ENCODE measurements around the gene OR14A16.

OR14A16 gene

DNA sequence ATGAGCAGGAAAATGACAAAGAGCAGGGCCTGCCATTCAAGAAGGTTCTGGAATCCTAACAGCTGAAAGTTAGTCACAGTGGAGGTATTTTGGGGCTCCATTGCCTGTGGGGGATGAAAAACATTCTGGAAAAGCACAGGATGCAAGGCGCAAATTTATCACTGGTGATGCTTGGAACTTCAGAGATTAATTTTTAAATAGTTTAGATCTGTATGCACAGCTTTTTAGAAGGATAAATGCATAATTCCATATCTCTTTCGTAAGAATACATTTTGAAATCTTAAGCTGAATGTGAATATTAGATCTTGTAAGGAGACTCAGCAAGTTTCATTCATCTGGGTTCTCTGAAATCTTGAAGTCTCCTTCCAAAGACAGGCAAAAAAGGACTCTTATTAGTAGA lies 17.9 kb upstream of the OR14A16 start, which contains the start of gene OR11L1:
Gene OR11L1, minus strand, starts transcription at position 101 of the 400 bp plus-strand sequence. Its CDS starts 0 bp downstream, at position 101.
- H3K27me3 Mint-ChIP-seq = no peaks in the 10 kb centered on the region
- intact Hi-C loops (cut with micrococcal nuclease) = no loop called here
- no peaks in the 10 kb centered on the region for H3K9me3 Mint-ChIP-seq
- peaks cover 5% of the 10 kb centered on the region for H3K4me1 Mint-ChIP-seq (ENCODE audit: low read depth)
- no peaks in the 10 kb centered on the region for H3K36me3 Mint-ChIP-seq (ENCODE audit: low read depth)
- no peak within 1 kb of the TSS for H3K27ac Mint-ChIP-seq
- no peak within 1 kb of the TSS for H3K4me3 Mint-ChIP-seq

DNA sequence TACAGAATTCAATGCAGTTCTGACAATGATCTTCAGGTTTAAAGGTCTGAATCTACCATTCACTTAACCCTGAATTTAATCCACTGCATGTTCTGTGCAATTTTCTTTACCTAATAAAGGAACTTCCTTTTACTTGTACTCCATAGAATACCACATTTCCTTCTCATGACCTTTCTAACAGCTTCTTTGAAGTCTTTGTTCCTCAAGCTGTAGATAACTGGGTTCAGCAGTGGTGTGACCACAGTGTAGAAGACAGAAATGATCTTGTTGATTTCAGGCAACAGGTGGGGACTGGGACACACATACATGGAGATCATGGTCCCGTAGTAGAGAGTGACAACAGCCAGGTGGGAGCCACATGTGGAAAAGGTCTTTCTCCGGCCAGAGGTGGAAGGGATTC lies 16.9 kb upstream of the OR14A16 start:
- Mint-ChIP-seq H3K27me3 (no peaks in the 10 kb centered on the region), H3K36me3 (ENCODE audit: low read depth) (no peaks in the 10 kb centered on the region), H3K9me3 (no peaks in the 10 kb centered on the region)

DNA sequence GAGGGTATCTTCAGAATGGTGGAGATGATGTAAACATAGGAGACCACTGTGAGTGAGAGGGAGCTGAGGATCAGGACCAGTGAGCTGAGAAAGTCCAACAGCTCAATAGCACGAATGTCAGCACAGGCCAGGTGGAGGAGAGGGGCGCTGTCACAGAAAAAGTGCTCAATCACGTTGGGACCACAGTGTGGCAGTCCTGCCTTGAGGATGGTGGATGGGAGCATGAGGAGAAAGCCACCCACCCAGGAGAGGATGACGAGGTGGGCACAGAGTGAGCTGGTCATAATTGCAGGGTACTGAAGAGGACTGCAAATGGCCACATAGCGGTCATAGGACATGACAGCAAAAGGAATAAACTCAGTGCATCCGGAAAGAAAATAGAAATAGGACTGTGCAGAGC lies 9.7 kb upstream of the OR14A16 start:
- intact Hi-C loops (cut with micrococcal nuclease) = no loop called here
- H3K27ac Mint-ChIP-seq = no peak overlapping the region
- no peaks in the 10 kb centered on the region for H3K36me3 Mint-ChIP-seq (ENCODE audit: low read depth)

More for the DNA sequence above, 16.9 kb upstream of the OR14A16 start:
- intact Hi-C loops (cut with micrococcal nuclease) = no loop called here
- H3K27ac Mint-ChIP-seq = no peak overlapping the region
- no peak overlapping the region for H3K4me3 Mint-ChIP-seq
- peaks cover 5% of the 10 kb centered on the region for H3K4me1 Mint-ChIP-seq (ENCODE audit: low read depth)

DNA sequence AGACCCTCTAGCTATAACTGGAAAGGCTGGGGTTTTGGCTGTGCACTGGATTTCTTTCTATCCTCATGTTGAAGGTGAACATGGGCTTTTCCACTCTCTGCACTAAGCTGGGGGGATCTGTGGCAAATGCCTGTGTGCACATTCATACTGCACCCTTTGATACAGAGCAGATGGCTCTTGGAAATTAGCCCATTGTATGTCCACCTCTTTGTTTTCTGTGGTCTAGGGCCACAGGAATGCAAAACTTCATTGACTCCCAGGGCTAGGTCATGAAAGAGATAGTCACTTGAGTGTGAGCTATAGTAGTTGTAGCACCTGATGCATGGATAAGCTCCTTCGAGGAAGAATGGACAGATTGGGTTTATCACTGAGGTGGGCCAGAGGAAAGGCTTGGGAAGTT lies 5.7 kb upstream of the OR14A16 start:
- no peaks in the 10 kb centered on the region for H3K4me1 Mint-ChIP-seq (ENCODE audit: low read depth)
- H3K27ac Mint-ChIP-seq = no peak overlapping the region
- no peaks in the 10 kb centered on the region for H3K36me3 Mint-ChIP-seq (ENCODE audit: low read depth)
- H3K27me3 Mint-ChIP-seq = no peaks in the 10 kb centered on the region
- H3K4me3 Mint-ChIP-seq = no peak overlapping the region
- intact Hi-C loops (cut with micrococcal nuclease) = no loop called here
- H3K9me3 Mint-ChIP-seq = peaks cover 12% of the 10 kb centered on the region

More for the DNA sequence above, 9.7 kb upstream of the OR14A16 start:
- no peaks in the 10 kb centered on the region for H3K9me3 Mint-ChIP-seq
- H3K4me1 Mint-ChIP-seq (ENCODE audit: low read depth) = no peaks in the 10 kb centered on the region
- H3K27me3 Mint-ChIP-seq = no peaks in the 10 kb centered on the region
- H3K4me3 Mint-ChIP-seq = no peak overlapping the region

DNA sequence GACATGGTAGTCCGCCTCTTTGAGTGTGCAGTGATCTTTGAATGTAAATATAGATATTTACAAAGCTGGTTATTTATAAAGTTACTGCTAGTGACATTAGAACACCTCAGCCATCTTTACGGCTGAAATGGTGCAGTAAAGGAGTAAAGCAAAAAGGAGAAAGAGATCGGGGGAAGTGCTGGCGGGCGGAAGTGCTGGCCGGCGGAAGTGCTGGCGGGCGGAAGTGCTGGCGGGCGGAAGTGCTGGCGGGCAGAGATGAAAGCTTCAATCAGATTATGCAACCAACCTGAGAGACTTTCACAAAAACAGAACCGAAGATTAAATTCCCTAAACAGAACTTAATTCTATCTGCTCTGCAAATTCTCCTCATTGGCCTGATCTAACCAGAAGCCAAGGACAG lies 1.4 kb upstream of the OR14A16 start:
- Mint-ChIP-seq H3K27ac (no peak overlapping the region), H3K4me1 (ENCODE audit: low read depth) (no peaks in the 10 kb centered on the region), H3K4me3 (no peak overlapping the region), H3K27me3 (no peaks in the 10 kb centered on the region), H3K9me3 (peaks cover 12% of the 10 kb centered on the region), H3K36me3 (ENCODE audit: low read depth) (no peaks in the 10 kb centered on the region)
- intact Hi-C loops (cut with micrococcal nuclease) = no loop called here

DNA sequence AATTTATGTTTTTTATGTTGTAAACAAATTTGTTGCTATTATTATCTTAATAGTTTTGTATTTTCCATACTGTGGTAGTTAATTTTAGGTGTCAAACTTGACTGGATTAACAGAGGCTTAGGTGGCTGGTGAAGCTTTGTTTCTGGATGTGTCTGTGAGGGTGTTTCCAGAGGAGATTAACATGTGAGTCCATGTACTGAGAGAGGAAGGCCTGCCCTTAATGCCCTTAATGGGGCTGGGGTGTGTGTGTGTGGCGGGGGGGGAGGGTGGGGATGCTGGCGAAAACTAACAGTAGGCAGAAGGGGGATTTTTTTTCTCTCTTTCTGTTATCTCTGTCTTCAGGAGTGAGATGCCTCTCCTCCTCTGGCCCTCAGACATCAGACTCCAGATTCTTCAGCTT lies 1.9 kb downstream of the OR14A16 start:
- intact Hi-C loops (cut with micrococcal nuclease) = no loop called here
- H3K36me3 Mint-ChIP-seq (ENCODE audit: low read depth) = no peaks in the 10 kb centered on the region
- H3K4me1 Mint-ChIP-seq (ENCODE audit: low read depth) = no peaks in the 10 kb centered on the region
- peaks cover 12% of the 10 kb centered on the region for H3K9me3 Mint-ChIP-seq
- no peak overlapping the region for H3K4me3 Mint-ChIP-seq
- H3K27ac Mint-ChIP-seq = no peak overlapping the region
- H3K27me3 Mint-ChIP-seq = no peaks in the 10 kb centered on the region

DNA sequence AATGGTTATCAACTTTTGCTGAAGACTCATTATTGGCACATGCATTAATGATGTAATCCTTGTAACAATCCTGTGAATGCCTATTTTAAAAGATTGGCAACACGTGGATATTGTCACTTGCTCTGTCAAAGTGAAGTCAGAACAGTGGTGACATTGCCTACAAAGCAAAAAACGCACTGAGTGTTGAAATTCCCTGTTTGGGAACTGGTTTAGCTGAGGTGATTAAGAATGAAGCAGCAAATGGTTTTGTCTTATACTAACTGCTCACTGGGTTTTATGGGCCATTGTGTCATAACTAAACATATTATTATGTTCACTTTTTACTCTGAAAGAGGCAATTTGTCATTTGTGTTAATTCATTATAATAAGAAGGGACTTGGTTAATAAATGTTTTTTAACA lies 11.3 kb downstream of the OR14A16 start:
- Mint-ChIP-seq H3K4me1 (ENCODE audit: low read depth) (no peaks in the 10 kb centered on the region), H3K9me3 (no peaks in the 10 kb centered on the region), H3K4me3 (no peak overlapping the region), H3K27me3 (no peaks in the 10 kb centered on the region), H3K27ac (no peak overlapping the region), H3K36me3 (ENCODE audit: low read depth) (no peaks in the 10 kb centered on the region)
- intact Hi-C loops (cut with micrococcal nuclease) = no loop called here

DNA sequence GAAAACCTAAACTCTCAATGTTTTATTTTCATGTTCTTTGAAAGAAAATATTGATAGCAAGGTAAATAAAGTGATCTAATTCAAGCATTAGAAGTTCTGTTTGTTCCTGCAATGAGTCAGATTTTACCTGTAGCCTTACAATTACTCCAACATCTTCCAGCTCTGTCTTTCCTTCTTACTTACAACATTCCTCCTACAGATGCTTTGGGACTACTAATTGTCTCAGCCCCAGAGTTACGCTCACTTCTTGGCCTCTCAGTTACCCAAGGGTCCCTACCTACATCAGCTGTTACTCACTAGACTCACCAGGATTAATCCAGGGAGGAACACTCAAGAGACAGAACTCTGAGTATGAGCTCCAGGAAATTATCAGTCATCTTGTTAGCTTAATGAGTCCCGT lies 26.4 kb downstream of the OR14A16 start:
- Mint-ChIP-seq H3K27me3 (no peaks in the 10 kb centered on the region), H3K27ac (no peak overlapping the region), H3K4me1 (ENCODE audit: low read depth) (no peaks in the 10 kb centered on the region), H3K9me3 (peaks cover 7% of the 10 kb centered on the region), H3K36me3 (ENCODE audit: low read depth) (no peaks in the 10 kb centered on the region), H3K4me3 (no peak overlapping the region)
- intact Hi-C loops (cut with micrococcal nuclease) = no loop called here

DNA sequence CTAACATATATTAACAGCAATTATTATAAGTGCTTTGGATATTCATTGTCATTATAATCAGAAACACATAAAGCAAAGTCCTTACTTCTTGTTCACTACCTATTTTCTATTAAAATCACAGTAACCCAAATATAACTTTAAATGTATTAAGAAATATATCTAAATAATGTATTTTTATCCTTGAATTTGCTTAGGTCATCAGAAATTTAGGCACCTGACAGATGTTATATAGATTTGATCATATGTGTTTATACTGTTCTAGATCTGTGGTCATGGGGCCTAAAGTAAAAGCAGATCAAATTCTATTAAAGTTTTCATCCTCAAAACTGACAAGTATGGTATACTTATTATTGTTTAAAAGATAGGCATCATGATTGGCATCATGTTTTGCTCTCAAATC lies 54.3 kb downstream of the OR14A16 start:
- Mint-ChIP-seq H3K4me1 (ENCODE audit: low read depth) (no peaks in the 10 kb centered on the region), H3K27ac (no peak overlapping the region), H3K9me3 (no peaks in the 10 kb centered on the region), H3K36me3 (ENCODE audit: low read depth) (no peaks in the 10 kb centered on the region), H3K27me3 (no peaks in the 10 kb centered on the region), H3K4me3 (no peak overlapping the region)
- intact Hi-C loops (cut with micrococcal nuclease) = no loop called here

Data from dendritic cell treated with granulocyte-macrophage colony-stimulating factor and Interleukin-4, amounts not matched to agents 40 ng/mL and 50 ng/mL, for 4 days (primary cell).